ENCODE measurements around the gene CLEC2B.

The CLEC2B gene

GRCh38 chr12:9868951-9869306 lies 225 bp downstream of the CLEC2B start:
- DNase-seq (ENCODE audit: low spot score): no peak

- no peak for DNase-seq (ENCODE audit: low spot score)
These were observed 798 bp downstream of the CLEC2B start for GRCh38 chr12:9868311-9868801.

- no peak for DNase-seq (ENCODE audit: low spot score)
These were observed 1.6 kb downstream of the CLEC2B start for GRCh38 chr12:9867531-9867930.

- DNase-seq (ENCODE audit: low spot score): no peak
These were observed 2.3 kb downstream of the CLEC2B start for GRCh38 chr12:9866860-9867269.

- no peak for DNase-seq (ENCODE audit: low spot score)
These were observed 4.1 kb downstream of the CLEC2B start for GRCh38 chr12:9864913-9865675.

- no peak for DNase-seq (ENCODE audit: low spot score)
These were observed 11.0 kb downstream of the CLEC2B start for GRCh38 chr12:9858135-9858534.

- no peak for DNase-seq (ENCODE audit: low spot score)
These were observed 12.3 kb downstream of the CLEC2B start for GRCh38 chr12:9856894-9857293.

GRCh38 chr12:9856151-9856550 lies 13.0 kb downstream of the CLEC2B start:
- no peak for DNase-seq (ENCODE audit: low spot score)

- no peak for DNase-seq (ENCODE audit: low spot score)
These were observed 17.2 kb downstream of the CLEC2B start for GRCh38 chr12:9851927-9852326.

GRCh38 chr12:9851050-9851449 lies 18.1 kb downstream of the CLEC2B start:
- DNase-seq (ENCODE audit: low spot score): no peak

- no peak for DNase-seq (ENCODE audit: low spot score)
These were observed 20.3 kb downstream of the CLEC2B start for GRCh38 chr12:9848899-9849298.

GRCh38 chr12:9843407-9843806 lies 25.7 kb downstream of the CLEC2B start:
- no peak for DNase-seq (ENCODE audit: low spot score)

- DNase-seq (ENCODE audit: low spot score): no peak
These were observed 37.4 kb downstream of the CLEC2B start for GRCh38 chr12:9831720-9832119.

GRCh38 chr12:9829982-9830381 lies 39.2 kb downstream of the CLEC2B start:
- no peak for DNase-seq (ENCODE audit: low spot score)

GRCh38 chr12:9829483-9829882 lies 39.7 kb downstream of the CLEC2B start:
- no peak for DNase-seq (ENCODE audit: low spot score)

- DNase-seq (ENCODE audit: low spot score): no peak
These were observed 41.8 kb downstream of the CLEC2B start, which contains the start of gene KLRF1 for GRCh38 chr12:9827209-9827888. Gene KLRF1, plus strand, starts transcription at chr12:9827481. Its CDS starts 64 bp downstream, at chr12:9827545.

- no peak for DNase-seq (ENCODE audit: low spot score)
These were observed 48.7 kb downstream of the CLEC2B start for GRCh38 chr12:9820281-9820930.

- peak; percentile 90 for DNase-seq (ENCODE audit: low spot score)
These were observed 55.0 kb downstream of the CLEC2B start for GRCh38 chr12:9813821-9814798.

- DNase-seq (ENCODE audit: low spot score): no peak
These were observed 57.5 kb downstream of the CLEC2B start for GRCh38 chr12:9811621-9812020.

- DNase-seq (ENCODE audit: low spot score): no peak
These were observed 58.5 kb downstream of the CLEC2B start for GRCh38 chr12:9810671-9811070.

GRCh38 chr12:9809866-9810265 lies 59.3 kb downstream of the CLEC2B start:
- no peak for DNase-seq (ENCODE audit: low spot score)

GRCh38 chr12:9809338-9809737 lies 59.8 kb downstream of the CLEC2B start:
- no peak for DNase-seq (ENCODE audit: low spot score)
